IPS-NIHi11 (cell line): Measurements from ENCODE around the gene ZNF212.
A peak's percentile ranks its signal among the peaks of the same experiment; 100 is the strongest.

ENCODE experiments used
- DNase-seq: peaks from one replicate; pipeline ENCODE4 v3.0.0; 2012; ENCODE audit warnings: mixed read lengths, low spot score

Gene ZNF212

DNA sequence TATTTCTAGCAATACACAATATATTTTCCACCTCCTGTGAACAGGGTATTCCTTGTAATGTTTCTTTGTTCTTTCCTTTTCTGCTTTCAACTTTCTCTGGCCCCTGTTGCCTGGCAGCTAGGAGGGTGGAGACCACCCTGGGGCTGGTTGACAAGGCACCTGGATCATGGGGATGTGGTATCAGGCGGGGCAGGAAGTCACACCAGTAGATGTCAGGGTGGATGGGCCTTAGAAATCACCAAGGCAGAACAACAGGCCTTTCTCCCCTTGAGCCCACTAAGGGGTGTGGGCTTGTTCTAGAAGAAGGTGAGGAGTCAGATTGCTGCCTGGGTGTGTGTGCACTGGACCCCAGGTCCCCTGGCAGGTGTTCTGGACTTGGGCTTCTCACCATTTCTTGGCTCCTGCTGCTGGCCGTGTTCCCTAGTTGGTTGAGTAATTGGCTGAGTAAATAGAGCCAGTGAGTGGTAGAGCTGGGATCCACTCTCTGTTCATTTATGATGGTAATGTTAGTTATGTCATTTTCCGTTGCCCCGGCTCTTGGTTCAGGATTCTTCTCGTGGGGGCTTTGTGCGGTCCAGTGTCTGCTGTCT is 47.5 kb downstream of the ZNF212 start:
- no peak for DNase-seq

DNA sequence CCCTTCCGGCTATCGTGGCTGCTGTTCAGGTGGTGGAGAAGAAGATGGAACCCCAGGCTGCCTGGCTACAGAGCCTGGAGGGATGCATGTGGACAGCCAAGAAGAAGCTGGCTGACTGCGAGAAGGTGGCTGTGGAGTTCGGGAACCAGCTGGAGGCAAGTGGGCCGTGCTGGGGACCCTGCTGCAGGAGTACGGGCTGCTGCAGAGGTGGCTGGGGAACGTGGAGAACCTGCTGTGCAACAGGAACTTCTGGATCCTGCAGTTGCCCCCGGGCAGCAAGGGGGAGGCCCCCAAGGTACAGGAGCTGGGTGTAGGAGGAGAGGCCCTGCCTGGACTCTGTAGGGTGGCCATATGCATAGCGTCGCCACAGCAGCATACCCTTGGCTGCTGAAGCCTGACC is 48.2 kb downstream of the ZNF212 start:
- DNase-seq = no peak

- no peak for DNase-seq
These were observed 49.8 kb downstream of the ZNF212 start for GRCh38 chr7:149289262-149289661.

GRCh38 chr7:149289856-149290255 is 50.4 kb downstream of the ZNF212 start:
- DNase-seq = no peak

GRCh38 chr7:149291036-149291780 is 51.8 kb downstream of the ZNF212 start:
- DNase-seq = no peak

DNA sequence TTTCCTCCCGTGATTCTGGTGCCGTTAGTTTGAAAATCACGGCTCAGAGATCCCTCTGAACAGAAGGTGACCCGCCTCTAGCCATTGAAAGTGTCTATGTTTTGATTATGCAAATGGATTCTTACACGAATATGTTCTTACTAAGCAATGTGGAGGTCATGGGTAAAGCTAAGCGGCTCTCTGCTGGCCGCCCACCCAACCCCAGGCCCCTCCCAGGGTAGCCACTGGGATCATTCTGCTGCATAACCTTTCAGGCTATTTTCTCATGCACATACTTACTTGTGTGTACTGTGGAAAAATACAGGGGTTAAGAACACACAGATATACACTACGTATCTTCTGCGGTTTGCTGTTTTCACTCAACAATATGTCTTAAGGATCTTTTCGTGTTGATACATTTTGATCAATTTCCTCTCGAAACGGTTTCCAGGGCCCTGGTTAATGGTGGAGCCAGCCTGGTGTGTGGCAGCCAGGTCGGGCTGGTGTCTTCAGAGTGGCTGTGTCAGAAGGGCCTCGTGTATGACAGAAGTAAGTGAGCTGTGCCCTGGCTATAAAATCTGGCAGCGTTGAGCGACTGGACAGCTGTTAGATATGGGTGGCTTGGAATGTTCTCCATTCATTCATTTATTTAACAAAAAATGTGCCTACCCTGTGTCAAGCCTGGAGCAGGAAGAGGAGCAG is 52.5 kb downstream of the ZNF212 start:
- no peak for DNase-seq

DNA sequence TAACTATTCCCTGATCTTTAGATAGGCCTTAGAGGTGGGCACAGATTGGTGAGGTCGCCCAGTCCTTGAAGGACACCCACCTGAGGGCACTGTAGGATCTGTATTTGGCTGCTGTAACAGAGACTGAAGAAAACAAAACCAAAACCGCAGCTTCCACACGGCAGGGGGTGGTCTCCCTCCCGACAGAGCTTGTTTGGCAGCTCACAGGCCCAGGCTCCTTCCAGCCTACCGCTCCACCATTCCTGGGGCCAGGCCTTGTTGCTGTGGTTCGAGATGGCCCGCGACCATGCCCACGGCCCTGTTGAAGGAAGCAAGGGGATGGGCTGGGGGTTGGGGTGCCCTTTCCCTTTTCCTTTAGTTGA is 53.0 kb downstream of the ZNF212 start:
- peak; percentile 67 for DNase-seq

DNA sequence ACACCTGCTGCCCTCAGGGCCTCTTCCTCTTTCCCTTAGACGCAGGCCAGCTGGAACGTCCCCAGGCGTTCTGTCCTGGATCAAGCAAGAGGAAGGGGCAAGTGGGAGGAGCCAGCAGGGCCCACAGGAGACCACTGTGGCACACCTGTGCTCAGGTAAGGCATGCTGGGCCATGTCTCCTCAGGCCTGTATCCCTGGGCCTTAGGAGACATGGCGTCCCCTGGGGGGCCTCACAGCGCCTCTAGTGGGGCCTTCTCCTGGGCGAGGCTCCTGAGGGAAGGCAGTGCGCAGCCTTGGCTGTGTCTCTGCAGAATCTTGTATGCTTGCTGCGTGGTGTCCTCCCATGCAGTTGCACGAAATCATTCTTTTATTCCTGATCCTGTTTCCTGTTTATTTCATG is 53.9 kb downstream of the ZNF212 start:
- DNase-seq = no peak

DNA sequence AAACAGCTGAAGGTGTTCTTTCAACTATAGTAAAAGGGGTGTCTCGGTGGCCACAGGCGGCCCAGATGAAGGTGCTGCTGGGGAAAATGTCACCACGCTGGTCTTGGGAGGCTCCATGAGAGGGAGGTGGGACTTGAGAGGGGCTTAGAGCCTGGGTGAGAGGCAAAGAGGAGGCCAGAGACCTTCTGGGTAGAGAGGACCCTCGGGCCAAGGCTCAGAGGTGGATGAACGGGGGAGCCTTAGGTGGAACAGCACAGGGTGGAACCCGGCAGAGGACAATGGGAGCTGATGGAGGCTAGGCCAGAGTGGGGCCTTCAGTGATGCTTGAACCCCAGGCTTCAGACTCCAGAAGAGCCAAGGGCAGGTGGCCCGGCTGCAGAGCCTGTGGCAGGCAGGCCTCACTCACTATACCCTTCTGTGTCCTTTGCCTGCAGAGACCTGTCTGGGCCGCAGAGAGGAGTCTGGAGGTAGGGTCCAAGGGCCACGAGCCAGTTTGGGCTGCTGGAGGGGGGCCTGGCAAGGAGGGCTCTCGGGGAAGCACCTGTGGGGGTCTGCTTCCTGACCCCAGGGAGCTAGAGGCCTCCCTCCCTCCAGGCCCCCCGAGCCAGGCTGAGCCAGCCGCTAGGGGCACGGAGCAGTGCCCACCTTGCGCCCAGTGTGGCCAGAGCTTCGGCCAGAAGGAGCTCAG is 54.6 kb downstream of the ZNF212 start:
- DNase-seq = no peak

- no peak for DNase-seq
These were observed 55.4 kb downstream of the ZNF212 start for GRCh38 chr7:149294634-149295480.

DNA sequence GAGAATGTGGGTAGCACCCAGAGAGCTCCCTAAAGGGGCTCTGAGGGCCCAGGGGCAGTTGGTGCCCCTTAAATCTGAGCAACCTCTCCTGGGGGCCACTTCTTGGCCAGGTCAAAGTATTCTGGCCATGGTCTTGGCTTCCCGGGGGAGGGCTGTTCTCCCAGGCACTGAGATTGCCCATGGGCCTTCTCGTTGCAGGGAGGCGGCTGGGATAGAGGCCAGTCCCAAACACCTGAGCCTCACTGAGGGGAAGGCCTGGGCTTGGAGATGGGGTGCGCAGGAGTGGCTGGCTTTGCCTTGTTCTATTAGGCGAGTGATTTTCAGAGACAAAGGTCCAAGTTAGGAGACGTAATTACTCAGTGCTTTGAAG is 56.0 kb downstream of the ZNF212 start:
- DNase-seq = no peak

DNA sequence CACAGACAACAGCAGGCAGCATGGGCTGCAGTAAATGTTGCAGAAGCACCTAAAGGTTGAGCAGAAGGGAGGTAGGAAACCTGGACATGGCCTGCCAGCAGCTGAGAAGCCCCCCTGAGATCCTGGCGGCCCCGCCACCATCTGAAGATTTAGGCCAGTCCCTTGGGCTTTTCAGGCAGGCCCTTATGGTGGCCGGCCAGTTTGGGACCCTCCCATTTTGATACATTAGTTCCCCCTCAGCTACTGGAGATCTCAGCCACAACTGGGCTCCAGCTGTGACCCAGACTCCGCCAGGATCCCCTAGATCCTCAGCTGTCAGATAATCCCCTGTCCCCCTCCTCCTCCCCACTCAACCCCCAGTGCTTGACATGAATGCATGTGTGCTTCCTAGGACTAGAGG is 56.9 kb downstream of the ZNF212 start:
- DNase-seq = no peak

GRCh38 chr7:149297034-149297755 is 57.7 kb downstream of the ZNF212 start:
- DNase-seq = no peak

DNA sequence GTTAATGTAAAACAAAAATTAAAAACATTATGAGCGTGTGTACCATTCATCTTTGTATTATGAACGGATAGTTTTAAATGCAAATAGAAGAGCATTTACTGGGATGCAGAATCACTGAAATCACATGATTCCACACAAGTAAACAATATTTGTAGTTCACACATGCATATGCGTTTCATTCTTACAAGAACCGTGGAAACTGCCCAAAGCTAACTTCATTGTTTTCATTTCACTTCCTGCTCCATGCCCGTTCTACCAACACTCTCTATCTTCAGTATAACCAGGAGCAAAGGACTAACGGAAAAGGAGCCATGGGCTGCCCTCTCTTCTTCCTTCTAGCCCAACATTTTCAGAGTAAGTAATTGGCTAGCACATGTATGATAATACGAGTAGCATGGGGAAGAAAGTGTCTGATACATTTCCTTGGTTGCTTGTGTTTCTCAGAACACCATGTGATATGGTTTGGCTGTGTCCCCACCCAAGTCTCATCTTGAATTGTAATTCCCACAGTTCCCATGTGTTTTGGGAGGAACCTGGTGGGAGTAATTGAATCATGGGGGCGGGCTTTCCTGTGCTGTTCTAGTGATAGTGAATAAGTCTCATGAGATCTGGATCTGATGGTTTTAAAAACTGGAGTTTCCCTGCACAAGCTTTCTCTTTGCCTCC is 61.3 kb downstream of the ZNF212 start:
- DNase-seq = no peak

GRCh38 chr7:149302222-149302621 is 62.8 kb downstream of the ZNF212 start:
- no peak for DNase-seq

DNA sequence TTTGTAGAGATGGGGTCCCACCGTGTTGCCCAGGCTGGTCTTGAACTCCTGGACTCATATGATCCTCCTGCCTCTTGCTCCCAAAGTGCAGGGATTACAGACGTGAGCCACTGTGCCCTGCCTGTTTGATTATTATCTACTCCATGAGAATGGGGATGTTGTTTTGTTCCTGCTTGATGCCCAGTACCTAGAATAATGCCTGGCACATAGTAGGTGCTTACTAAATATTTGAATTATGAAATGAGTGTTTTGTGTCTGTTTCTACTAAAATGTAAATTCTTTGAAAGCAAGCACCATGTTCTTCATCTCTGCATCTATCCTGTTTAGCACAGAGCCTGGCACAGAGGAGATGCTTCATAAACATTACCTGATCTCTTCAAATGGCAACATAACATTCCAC is 63.4 kb downstream of the ZNF212 start:
- no peak for DNase-seq

GRCh38 chr7:149304006-149304405 is 64.6 kb downstream of the ZNF212 start:
- DNase-seq = no peak
